GM12875 (cell line): ENCODE results near the gene EBPL.
"Not testable (repeated sequence)": the region's sequence is repeated elsewhere in the genome, so short reads cannot be mapped to it uniquely, and the experiment has no call there.

Experiments used
- H3K4me3 ChIP-seq: one replicate; pipeline ENCODE4 v1.5.1; 2011; ENCODE audit warnings: low read depth, low read length, control low read depth
- CTCF ChIP-seq: IDR thresholded peaks from 2 replicates; pipeline ENCODE4 v1.5.1; 2011; ENCODE audit warnings: low read depth, mild to moderate bottlenecking, control low read depth, inconsistent platforms, low read length, moderate library complexity, borderline replicate concordance; ENCODE audit not compliant: insufficient read depth

The EBPL gene

GRCh38 chr13:49616676-49617065, 74.6 kb downstream of the EBPL start:
- no peak for TF ChIP-seq CTCF

GRCh38 chr13:49615836-49616675, 75.2 kb downstream of the EBPL start:
- H3K4me3 ChIP-seq: no peak overlapping the region
- no peak for TF ChIP-seq CTCF

More at GRCh38 chr13:49616676-49617065, 74.6 kb downstream of the EBPL start:
- H3K4me3 ChIP-seq: no peak overlapping the region

- not testable (repeated sequence) for H3K4me3 ChIP-seq
Measured at GRCh38 chr13:49612042-49612441, 79.2 kb downstream of the EBPL start.
